ENCODE data around the gene DOK6.
A peak's percentile ranks its signal among the peaks of the same experiment; 100 is the strongest.

The DOK6 gene

GRCh38 chr18:69755041-69755440 lies 354.4 kb downstream of the DOK6 start:
- Mint-ChIP-seq H3K4me3 (no peak overlapping the region), H3K36me3 (ENCODE audit: insufficient read depth) (peaks cover 1% of the 10 kb centered on the region), H3K4me1 (peaks cover 17% of the 10 kb centered on the region), H3K27ac (ENCODE audit: low read depth) (no peak overlapping the region), H3K9me3 (no peaks in the 10 kb centered on the region), H3K27me3 (no peaks in the 10 kb centered on the region)
- DNase-seq (ENCODE audit: low spot score in 2 of 2) (no peak), ATAC-seq (replicated peaks; ENCODE audit: extremely low read depth, poor library complexity, severe bottlenecking) (no peak)

GRCh38 chr18:69755856-69756496 lies 355.3 kb downstream of the DOK6 start:
- ATAC-seq (replicated peaks; ENCODE audit: extremely low read depth, poor library complexity, severe bottlenecking) (peak; percentile 32), DNase-seq (ENCODE audit: low spot score in 2 of 2) (no peak)
- Mint-ChIP-seq H3K27me3 (no peaks in the 10 kb centered on the region), H3K36me3 (ENCODE audit: insufficient read depth) (peaks cover 1% of the 10 kb centered on the region), H3K4me3 (no peak overlapping the region), H3K4me1 (peaks cover 17% of the 10 kb centered on the region), H3K27ac (ENCODE audit: low read depth) (no peak overlapping the region), H3K9me3 (no peaks in the 10 kb centered on the region)

GRCh38 chr18:69757733-69758132 lies 357.0 kb downstream of the DOK6 start:
- H3K27ac Mint-ChIP-seq (ENCODE audit: low read depth) = no peak overlapping the region
- H3K27me3 Mint-ChIP-seq = no peaks in the 10 kb centered on the region
- no peaks in the 10 kb centered on the region for H3K36me3 Mint-ChIP-seq (ENCODE audit: insufficient read depth)
- no peaks in the 10 kb centered on the region for H3K9me3 Mint-ChIP-seq
- H3K4me1 Mint-ChIP-seq = peaks cover 17% of the 10 kb centered on the region
- ATAC-seq (replicated peaks; ENCODE audit: extremely low read depth, poor library complexity, severe bottlenecking) (no peak), DNase-seq (ENCODE audit: low spot score in 2 of 2) (no peak)
- H3K4me3 Mint-ChIP-seq = no peak overlapping the region

- DNase-seq (ENCODE audit: low spot score in 2 of 2) (no peak), ATAC-seq (replicated peaks; ENCODE audit: extremely low read depth, poor library complexity, severe bottlenecking) (no peak)
- Mint-ChIP-seq H3K27me3 (no peaks in the 10 kb centered on the region), H3K4me1 (peaks cover 17% of the 10 kb centered on the region), H3K27ac (ENCODE audit: low read depth) (no peak overlapping the region), H3K4me3 (no peak overlapping the region), H3K36me3 (ENCODE audit: insufficient read depth) (no peaks in the 10 kb centered on the region), H3K9me3 (no peaks in the 10 kb centered on the region)
Measured at GRCh38 chr18:69758458-69758857, 357.8 kb downstream of the DOK6 start.

- DNase-seq (ENCODE audit: low spot score in 2 of 2) (no peak), ATAC-seq (replicated peaks; ENCODE audit: extremely low read depth, poor library complexity, severe bottlenecking) (no peak)
- no peaks in the 10 kb centered on the region for H3K9me3 Mint-ChIP-seq
- H3K36me3 Mint-ChIP-seq (ENCODE audit: insufficient read depth) = no peaks in the 10 kb centered on the region
- H3K4me3 Mint-ChIP-seq = no peak overlapping the region
- H3K4me1 Mint-ChIP-seq = peaks cover 17% of the 10 kb centered on the region
- H3K27me3 Mint-ChIP-seq = no peaks in the 10 kb centered on the region
- H3K27ac Mint-ChIP-seq (ENCODE audit: low read depth) = no peak overlapping the region
Measured at GRCh38 chr18:69759046-69759445, 358.4 kb downstream of the DOK6 start.

GRCh38 chr18:69763002-69763401 lies 362.3 kb downstream of the DOK6 start:
- Mint-ChIP-seq H3K9me3 (no peaks in the 10 kb centered on the region), H3K4me3 (no peak overlapping the region), H3K36me3 (ENCODE audit: insufficient read depth) (no peaks in the 10 kb centered on the region), H3K4me1 (no peaks in the 10 kb centered on the region), H3K27me3 (no peaks in the 10 kb centered on the region), H3K27ac (ENCODE audit: low read depth) (no peak overlapping the region)
- ATAC-seq (replicated peaks; ENCODE audit: extremely low read depth, poor library complexity, severe bottlenecking) (no peak), DNase-seq (ENCODE audit: low spot score in 2 of 2) (no peak)

- Mint-ChIP-seq H3K27me3 (no peaks in the 10 kb centered on the region), H3K9me3 (no peaks in the 10 kb centered on the region), H3K27ac (ENCODE audit: low read depth) (no peak overlapping the region), H3K4me1 (no peaks in the 10 kb centered on the region), H3K36me3 (ENCODE audit: insufficient read depth) (no peaks in the 10 kb centered on the region), H3K4me3 (no peak overlapping the region)
- DNase-seq (ENCODE audit: low spot score in 2 of 2) = no peak
- ATAC-seq (replicated peaks; ENCODE audit: extremely low read depth, poor library complexity, severe bottlenecking) = no peak
Measured at GRCh38 chr18:69763821-69764220, 363.1 kb downstream of the DOK6 start.

GRCh38 chr18:69770238-69770637 lies 369.6 kb downstream of the DOK6 start:
- no peak for ATAC-seq (replicated peaks; ENCODE audit: extremely low read depth, poor library complexity, severe bottlenecking)
- no peaks in the 10 kb centered on the region for H3K27me3 Mint-ChIP-seq

GRCh38 chr18:69774831-69775230 lies 374.1 kb downstream of the DOK6 start:
- ATAC-seq (replicated peaks; ENCODE audit: extremely low read depth, poor library complexity, severe bottlenecking) (no peak), DNase-seq (ENCODE audit: low spot score in 2 of 2) (no peak)
- H3K27ac Mint-ChIP-seq (ENCODE audit: low read depth) = peak overlapping the region; percentile 12
- H3K9me3 Mint-ChIP-seq = no peaks in the 10 kb centered on the region
- no peaks in the 10 kb centered on the region for H3K27me3 Mint-ChIP-seq
- no peak overlapping the region for H3K4me3 Mint-ChIP-seq
- peaks cover 10% of the 10 kb centered on the region for H3K4me1 Mint-ChIP-seq
- no peaks in the 10 kb centered on the region for H3K36me3 Mint-ChIP-seq (ENCODE audit: insufficient read depth)

More at GRCh38 chr18:69770238-69770637, 369.6 kb downstream of the DOK6 start:
- no peak overlapping the region for H3K27ac Mint-ChIP-seq (ENCODE audit: low read depth)
- H3K9me3 Mint-ChIP-seq = no peaks in the 10 kb centered on the region
- no peak overlapping the region for H3K4me3 Mint-ChIP-seq
- no peaks in the 10 kb centered on the region for H3K36me3 Mint-ChIP-seq (ENCODE audit: insufficient read depth)
- peaks cover 13% of the 10 kb centered on the region for H3K4me1 Mint-ChIP-seq
- no peak for DNase-seq (ENCODE audit: low spot score in 2 of 2)

GRCh38 chr18:69777248-69777647 lies 376.6 kb downstream of the DOK6 start:
- Mint-ChIP-seq H3K27me3 (no peaks in the 10 kb centered on the region), H3K27ac (ENCODE audit: low read depth) (no peak overlapping the region), H3K4me3 (no peak overlapping the region), H3K4me1 (peaks cover 8% of the 10 kb centered on the region), H3K36me3 (ENCODE audit: insufficient read depth) (no peaks in the 10 kb centered on the region), H3K9me3 (no peaks in the 10 kb centered on the region)
- DNase-seq (ENCODE audit: low spot score in 2 of 2) (no peak), ATAC-seq (replicated peaks; ENCODE audit: extremely low read depth, poor library complexity, severe bottlenecking) (no peak)

GRCh38 chr18:69778680-69779079 lies 378.0 kb downstream of the DOK6 start:
- no peak for ATAC-seq (replicated peaks; ENCODE audit: extremely low read depth, poor library complexity, severe bottlenecking)
- no peak for DNase-seq (ENCODE audit: low spot score in 2 of 2)
- no peaks in the 10 kb centered on the region for H3K27me3 Mint-ChIP-seq
- no peaks in the 10 kb centered on the region for H3K9me3 Mint-ChIP-seq
- H3K36me3 Mint-ChIP-seq (ENCODE audit: insufficient read depth) = no peaks in the 10 kb centered on the region
- peaks cover 8% of the 10 kb centered on the region for H3K4me1 Mint-ChIP-seq
- no peak overlapping the region for H3K27ac Mint-ChIP-seq (ENCODE audit: low read depth)
- no peak overlapping the region for H3K4me3 Mint-ChIP-seq

GRCh38 chr18:69780851-69781250 lies 380.2 kb downstream of the DOK6 start:
- H3K27ac Mint-ChIP-seq (ENCODE audit: low read depth) = no peak overlapping the region
- H3K4me3 Mint-ChIP-seq = no peak overlapping the region
- no peaks in the 10 kb centered on the region for H3K9me3 Mint-ChIP-seq
- ATAC-seq (replicated peaks; ENCODE audit: extremely low read depth, poor library complexity, severe bottlenecking) = no peak
- DNase-seq (ENCODE audit: low spot score in 2 of 2) = no peak
- H3K4me1 Mint-ChIP-seq = no peaks in the 10 kb centered on the region
- H3K36me3 Mint-ChIP-seq (ENCODE audit: insufficient read depth) = peaks cover under 1% of the 10 kb centered on the region
- H3K27me3 Mint-ChIP-seq = no peaks in the 10 kb centered on the region

- Mint-ChIP-seq H3K27ac (ENCODE audit: low read depth) (no peak overlapping the region), H3K4me3 (no peak overlapping the region), H3K27me3 (no peaks in the 10 kb centered on the region), H3K9me3 (no peaks in the 10 kb centered on the region), H3K4me1 (no peaks in the 10 kb centered on the region), H3K36me3 (ENCODE audit: insufficient read depth) (peaks cover 1% of the 10 kb centered on the region)
- ATAC-seq (replicated peaks; ENCODE audit: extremely low read depth, poor library complexity, severe bottlenecking) = no peak
- DNase-seq (ENCODE audit: low spot score in 2 of 2) = no peak
Measured at GRCh38 chr18:69784815-69785214, 384.1 kb downstream of the DOK6 start.
